Spleen (tissue), 7 donors: Measurements from ENCODE around the gene U2AF1L4.

ENCODE experiments used
- CTCF ChIP-seq, 11 experiments: fragments of 200-600 bp in 7 of 11; fragments of 450-650 bp in 4 of 11; sonication (generic) in 4 of 11; IDR thresholded peaks in 8 of 11; conservative IDR thresholded peaks in 3 of 11; 1 replicate in 7 of 11; 2 replicates in 4 of 11; pipeline versions ENCODE4 v1.4.0 to v1.8.0; 2016 to 2021; ENCODE audit warnings: antibody characterized with exemption in 11 of 11, inconsistent platforms in 4 of 11, mild to moderate bottlenecking in 1 of 11
- POLR2A ChIP-seq, 3 donors: fragments of 450-650 bp; IDR thresholded peaks; one replicate each; pipeline ENCODE4 v1.5.1; 2017; ENCODE audit warnings: antibody characterized with exemption in 3 of 3, mild to moderate bottlenecking in 1 of 3
- POLR2AphosphoS5 ChIP-seq, 3 donors: sonication (generic); formaldehyde crosslinking; IDR thresholded peaks; one replicate each; pipeline ENCODE4 v1.5.1; 2017; ENCODE audit warnings: antibody characterized with exemption in 3 of 3
- donor health status: DM: no; HTN: no; CAD: no; lungs with moderate emphysema.
- donor health status: DM: no; HTN: no; CAD: no.
- donor health status: DM: no; HTN: no; CAD: no.

- TF ChIP-seq POLR2A (IDR thresholded peaks at IDR 0.05) (no peak), POLR2AphosphoS5 (IDR thresholded peaks at IDR 0.05) (no peak), CTCF (IDR thresholded peaks at IDR 0.05 in 8 of 11, conservative IDR thresholded peaks at IDR 0.05 in 3 of 11) (no peak)
These were observed 31.0 kb upstream of the U2AF1L4 start for GRCh38 chr19:35776102-35776788.
